HEK293 (cell line): ENCODE results near the gene TRAPPC12.
"Not testable (repeated sequence)": the region's sequence is repeated elsewhere in the genome, so short reads cannot be mapped to it uniquely, and the experiment has no call there.

Source experiments
- CTCF ChIA-PET: fragments of 350-600 bp; formaldehyde crosslinking; extraction: SDS; loops from one replicate; lab custom pipeline; 2021; ENCODE audit warnings: antibody characterized with exemption; lab: Yijun Ruan, JAX
- POLR2A ChIA-PET: fragments of 300-600 bp; formaldehyde crosslinking; extraction: SDS; loops from one replicate; lab custom pipeline; 2020; ENCODE audit warnings: antibody characterized with exemption, inconsistent platforms; lab: Yijun Ruan, JAX
- H3K27ac ChIP-seq: fragments of 200-500 bp; sonication (Bioruptor generic); 2 replicates; pipeline ENCODE4 v1.5.1; 2014; ENCODE audit warnings: low read depth, low read length, control low read depth, inconsistent platforms; ENCODE audit errors: extremely low read depth
- H3K36me3 ChIP-seq, 2 experiments: fragments of 200-500 bp in 1 of 2; sonication (Bioruptor generic) in 1 of 2; 1 replicate in 1 of 2; 2 replicates in 1 of 2; pipeline ENCODE4 v1.5.1; 2014 to 2017; ENCODE audit warnings: inconsistent platforms in 2 of 2, low read length in 2 of 2; ENCODE audit not compliant: control insufficient read depth in 2 of 2, insufficient read depth in 1 of 2
- H3K4me1 ChIP-seq: fragments of 200-500 bp; sonication (Bioruptor generic); 2 replicates; pipeline ENCODE4 v1.5.1; 2014; ENCODE audit warnings: mild to moderate bottlenecking, low read length, inconsistent platforms; ENCODE audit not compliant: control insufficient read depth, insufficient read depth
- H3K4me3 ChIP-seq: 2 replicates; pipeline ENCODE4 v1.5.1; 2011; ENCODE audit warnings: low read depth, mild to moderate bottlenecking, control low read depth, low read length, moderate library complexity
- H3K9me3 ChIP-seq: fragments of 200-500 bp; sonication (Bioruptor generic); 2 replicates; pipeline ENCODE4 v1.5.1; 2014; ENCODE audit warnings: low read depth, low read length, inconsistent platforms; ENCODE audit not compliant: control insufficient read depth, insufficient read depth
- HIC1 ChIP-seq: fragments of 450-650 bp; formaldehyde crosslinking; IDR thresholded peaks from 2 replicates; pipeline ENCODE4 v1.5.1; 2016; ENCODE audit warnings: missing biosample characterization, missing genetic modification characterization
- HOXC10 ChIP-seq: sonication (generic); formaldehyde crosslinking; IDR thresholded peaks from 2 replicates; pipeline ENCODE4 v1.8.1; 2023; ENCODE audit warnings: mild to moderate bottlenecking, missing genetic modification reagents
- MZF1 ChIP-seq: fragments of 450-650 bp; formaldehyde crosslinking; IDR thresholded peaks from 2 replicates; pipeline ENCODE4 v1.5.1; 2017; ENCODE audit warnings: missing biosample characterization, missing genetic modification characterization, borderline replicate concordance
- OSR2 ChIP-seq: fragments of 450-650 bp; formaldehyde crosslinking; IDR thresholded peaks from 2 replicates; pipeline ENCODE4 v1.5.1; 2016; ENCODE audit warnings: missing biosample characterization, missing genetic modification characterization
- ZBTB10 ChIP-seq: fragments of 450-650 bp; formaldehyde crosslinking; IDR thresholded peaks from 2 replicates; pipeline ENCODE4 v1.5.1; 2016; ENCODE audit warnings: missing biosample characterization, missing genetic modification characterization
- ZFP37 ChIP-seq: fragments of 450-650 bp; formaldehyde crosslinking; IDR thresholded peaks from 2 replicates; pipeline ENCODE4 v1.5.1; 2016; ENCODE audit warnings: missing biosample characterization, missing genetic modification characterization
- ZNF132 ChIP-seq: fragments of 450-650 bp; formaldehyde crosslinking; IDR thresholded peaks from 2 replicates; pipeline ENCODE4 v1.5.1; 2017; ENCODE audit warnings: missing biosample characterization, missing genetic modification characterization, borderline replicate concordance
- ZNF184 ChIP-seq: fragments of 450-650 bp; IDR thresholded peaks from 2 replicates; pipeline ENCODE4 v1.5.1; 2018; ENCODE audit warnings: missing biosample characterization, mild to moderate bottlenecking, missing genetic modification characterization
- ZNF274 ChIP-seq, 2 experiments: fragments of 200-500 bp in 1 of 2; fragments of 450-650 bp in 1 of 2; sonication (Bioruptor generic) in 1 of 2; formaldehyde crosslinking in 1 of 2; IDR thresholded peaks; 2 replicates each; pipeline versions ENCODE4 v1.5.1 to v1.6.1; 2014 to 2016; ENCODE audit warnings: borderline replicate concordance in 1 of 2, inconsistent platforms in 1 of 2, low read length in 1 of 2, missing biosample characterization in 1 of 2, missing genetic modification characterization in 1 of 2
- ZNF350 ChIP-seq: fragments of 450-650 bp; formaldehyde crosslinking; IDR thresholded peaks from 2 replicates; pipeline ENCODE4 v1.5.0; 2017; ENCODE audit warnings: missing biosample characterization, mild to moderate bottlenecking, missing genetic modification characterization
- ZNF391 ChIP-seq: fragments of 450-650 bp; formaldehyde crosslinking; IDR thresholded peaks from 2 replicates; pipeline ENCODE4 v1.5.1; 2016; ENCODE audit warnings: low read depth, missing biosample characterization, missing genetic modification characterization, borderline replicate concordance
- ZNF473 ChIP-seq: fragments of 450-650 bp; formaldehyde crosslinking; IDR thresholded peaks from 2 replicates; pipeline ENCODE4 v1.5.1; 2017; ENCODE audit warnings: missing biosample characterization, missing genetic modification characterization
- ZNF555 ChIP-seq: fragments of 450-650 bp; formaldehyde crosslinking; conservative IDR thresholded peaks from 2 replicates; pipeline ENCODE4 v1.5.1; 2017; ENCODE audit warnings: missing biosample characterization, mild to moderate bottlenecking, missing genetic modification characterization, inconsistent platforms
- ZNF747 ChIP-seq: fragments of 450-650 bp; formaldehyde crosslinking; IDR thresholded peaks from 2 replicates; pipeline ENCODE4 v1.5.1; 2016; ENCODE audit warnings: missing biosample characterization, missing genetic modification characterization
- ZNF792 ChIP-seq: fragments of 450-650 bp; formaldehyde crosslinking; IDR thresholded peaks from 2 replicates; pipeline ENCODE4 v1.5.1; 2016; ENCODE audit warnings: missing biosample characterization, missing genetic modification characterization
- TF ChIP-seq, protein P1 (sequence below): fragments of 450-650 bp; formaldehyde crosslinking; IDR thresholded peaks from 2 replicates; pipeline ENCODE4 v1.5.1; 2016; ENCODE audit warnings: missing biosample characterization, missing genetic modification characterization

Gene TRAPPC12

GRCh38 chr2:3491716-3492474 is 112.4 kb downstream of the TRAPPC12 start:
- no peak overlapping the region for H3K27ac ChIP-seq
- TF ChIP-seq HOXC10 (CRISPR knock-in tag) (no peak), ZNF350 (no peak), ZNF792 (tag by site-specific recombination) (no peak), ZNF274 (IDR thresholded peaks at IDR 0.05; ENCODE audit: low read length) (no peak), ZNF274 (tag by site-specific recombination; IDR thresholded peaks at IDR 0.05; ENCODE audit: borderline replicate concordance) (no peak), HIC1 (tag by site-specific recombination) (no peak), ZNF391 (no peak), ZFP37 (tag by site-specific recombination) (no peak), ZNF555 (tag by site-specific recombination) (no peak), ZNF184 (no peak), MZF1 (tag by site-specific recombination) (no peak), ZNF747 (tag by site-specific recombination) (no peak), ZNF473 (tag by site-specific recombination) (no peak), ZBTB10 (tag by site-specific recombination) (no peak), ZNF132 (tag by site-specific recombination) (no peak), OSR2 (no peak)
- TF ChIP-seq, protein P1, sequence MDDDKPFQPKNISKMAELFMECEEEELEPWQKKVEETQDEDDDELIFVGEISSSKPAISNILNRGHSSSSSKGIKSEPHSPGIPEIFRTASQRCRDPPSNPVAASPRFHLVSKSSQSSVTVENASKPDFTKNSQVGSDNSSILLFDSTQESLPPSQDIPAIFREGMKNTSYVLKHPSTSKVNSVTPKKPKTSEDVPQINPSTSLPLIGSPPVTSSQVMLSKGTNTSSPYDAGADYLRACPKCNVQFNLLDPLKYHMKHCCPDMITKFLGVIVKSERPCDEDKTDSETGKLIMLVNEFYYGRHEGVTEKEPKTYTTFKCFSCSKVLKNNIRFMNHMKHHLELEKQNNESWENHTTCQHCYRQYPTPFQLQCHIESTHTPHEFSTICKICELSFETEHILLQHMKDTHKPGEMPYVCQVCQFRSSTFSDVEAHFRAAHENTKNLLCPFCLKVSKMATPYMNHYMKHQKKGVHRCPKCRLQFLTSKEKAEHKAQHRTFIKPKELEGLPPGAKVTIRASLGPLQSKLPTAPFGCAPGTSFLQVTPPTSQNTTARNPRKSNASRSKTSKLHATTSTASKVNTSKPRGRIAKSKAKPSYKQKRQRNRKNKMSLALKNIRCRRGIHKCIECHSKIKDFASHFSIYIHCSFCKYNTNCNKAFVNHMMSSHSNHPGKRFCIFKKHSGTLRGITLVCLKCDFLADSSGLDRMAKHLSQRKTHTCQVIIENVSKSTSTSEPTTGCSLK (tag by site-specific recombination), result no peak
- no peaks in the 10 kb centered on the region for H3K9me3 ChIP-seq
- POLR2A ChIA-PET, result no interaction called here
- CTCF ChIA-PET, result no interaction called here
- H3K4me1 ChIP-seq, result no peaks in the 10 kb centered on the region
- no peak overlapping the region for H3K4me3 ChIP-seq
- H3K36me3 ChIP-seq, result peaks cover 0 to 11% of the 10 kb centered on the region in 2 experiments; a peak in 1 of 3 replicates

GRCh38 chr2:3492475-3492787 is 112.9 kb downstream of the TRAPPC12 start:
- H3K36me3 ChIP-seq, result peaks cover 0 to 16% of the 10 kb centered on the region in 2 experiments; a peak in 1 of 3 replicates
- POLR2A ChIA-PET, H3K4me3 ChIP-seq, H3K4me1 ChIP-seq, H3K27ac ChIP-seq, CTCF ChIA-PET, H3K9me3 ChIP-seq: not testable (repeated sequence)
